K562 (cell line): ENCODE measurements around the gene USP12. TPM values are rescaled to one million over a fixed set of nuclear protein-coding genes. Genes with fewer than 3 reads are reported as not detected.

Experiments
- ESRRB ChIP-seq: fragments of 250-450 bp; sonication (Bioruptor Pico); IDR thresholded peaks from 2 replicates; pipeline ENCODE4 v1.5.0; 2020; ENCODE audit warnings: mild to moderate bottlenecking, moderate library complexity, borderline replicate concordance
- JUN ChIP-seq, 2 experiments: sonication (generic) in 1 of 2; formaldehyde crosslinking in 1 of 2; IDR thresholded peaks; 2 replicates each; pipeline versions ENCODE4 v1.6.1 to v1.8.0; 2012 to 2022; ENCODE audit warnings: borderline replicate concordance in 2 of 2, mild to moderate bottlenecking in 2 of 2, improper control_type of control experiment in 1 of 2, low read depth in 1 of 2, low read length in 1 of 2, missing genetic modification reagents in 1 of 2
- JUND ChIP-seq, 2 experiments: IDR thresholded peaks; 2 replicates in 1 of 2; 3 replicates in 1 of 2; pipeline ENCODE4 v1.6.1; 2011; ENCODE audit warnings: borderline replicate concordance in 2 of 2, low read depth in 2 of 2, low read length in 2 of 2, improper control_type of control experiment in 1 of 2, missing biosample characterization in 1 of 2, missing genetic modification characterization in 1 of 2, missing genetic modification reagents in 1 of 2
- PRMT5 ChIP-seq: sonication (generic); formaldehyde crosslinking; IDR thresholded peaks from 2 replicates; pipeline ENCODE4 v1.5.0; 2020; ENCODE audit warnings: missing genetic modification reagents
- SRSF3 ChIP-seq: fragments of 200-400 bp; formaldehyde crosslinking; IDR thresholded peaks from 2 replicates; pipeline ENCODE4 v1.6.1; 2016; ENCODE audit warnings: mild to moderate bottlenecking, low read length, moderate library complexity; ENCODE audit not compliant: insufficient read depth
- TFAM ChIP-seq: fragments of 250-450 bp; sonication (Bioruptor Pico); conservative IDR thresholded peaks from 2 replicates; pipeline ENCODE4 v1.5.0; 2021; ENCODE audit warnings: mild to moderate bottlenecking, moderate library complexity
- TOE1 ChIP-seq, 2 experiments: fragments of 450-650 bp in 1 of 2; sonication (generic) in 1 of 2; formaldehyde crosslinking in 1 of 2; IDR thresholded peaks; 2 replicates each; pipeline versions ENCODE4 v1.7.1 to v1.8.0; 2016 to 2022; ENCODE audit warnings: borderline replicate concordance in 2 of 2, mild to moderate bottlenecking in 2 of 2, antibody characterized with exemption in 1 of 2, inconsistent platforms in 1 of 2, low read depth in 1 of 2, missing genetic modification reagents in 1 of 2, moderate library complexity in 1 of 2
- ZNF124 ChIP-seq: sonication (generic); formaldehyde crosslinking; IDR thresholded peaks from 2 replicates; pipeline ENCODE4 v1.8.1; 2022; ENCODE audit warnings: missing genetic modification reagents
- ZNF197 ChIP-seq: fragments of 200-800 bp; sonication (Bioruptor generic); IDR thresholded peaks from 2 replicates; pipeline ENCODE4 v1.6.1; 2016; ENCODE audit warnings: low read depth, missing genetic modification characterization, missing compliant biosample characterization
- ZNF77 ChIP-seq: fragments of 250-450 bp; sonication (Bioruptor Pico); IDR thresholded peaks from 2 replicates; pipeline ENCODE4 v1.5.0; 2020
- polyA plus RNA-seq, 8 experiments: library from polyadenylated mRNA; depleted of rRNA in 4 of 8; stranded (reverse) in 5 of 8; unstranded in 3 of 8; fragments of >200 nt; fragmentation: Nextera tagmentation in 2 of 8; fragmentation: Illumina TruSeq in 1 of 8; extraction: Ambion mirVana in 2 of 8; extraction: Trizol in 1 of 8; gene quantifications; 2 replicates each; pipeline versions ENCODE4 v1.2.1 to v1.2.3, GENCODE V29; 2011 to 2014; ENCODE audit warnings: inconsistent platforms in 1 of 8, missing spikeins in 1 of 8
- total RNA-seq, 7 experiments: library from RNA; depleted of rRNA in 6 of 7; stranded (reverse); fragments of >200 nt in 6 of 7; fragmentation: Illumina TruSeq in 2 of 7; extraction: Trizol in 2 of 7; gene quantifications; 2 replicates each; pipeline versions ENCODE4 v1.2.1 to v1.2.3, GENCODE V29; 2011 to 2021; ENCODE audit warnings: low replicate concordance in 1 of 7
- TF ChIP-seq, protein P1 (sequence below): fragments of 450-650 bp; IDR thresholded peaks from 2 replicates; pipeline ENCODE4 v1.7.0; 2016; ENCODE audit warnings: borderline replicate concordance
- TF ChIP-seq, protein P2 (sequence below): fragments of 250-450 bp; sonication (Bioruptor Pico); IDR thresholded peaks from 2 replicates; pipeline ENCODE4 v1.6.1; 2021; ENCODE audit warnings: mild to moderate bottlenecking
- TF ChIP-seq, protein P3 (sequence below): fragments of 250-450 bp; sonication (Bioruptor Pico); IDR thresholded peaks from 2 replicates; pipeline ENCODE4 v1.5.0; 2021; ENCODE audit warnings: mild to moderate bottlenecking, borderline replicate concordance
- TF ChIP-seq, protein P4 (sequence below): sonication (generic); formaldehyde crosslinking; IDR thresholded peaks from 2 replicates; pipeline ENCODE4 v1.9.0; 2022; ENCODE audit warnings: mild to moderate bottlenecking, missing genetic modification reagents
- TF ChIP-seq, protein P5 (sequence below): sonication (generic); formaldehyde crosslinking; IDR thresholded peaks from 2 replicates; pipeline ENCODE4 v1.5.0; 2020; ENCODE audit warnings: missing genetic modification reagents
- TF ChIP-seq, protein P6 (sequence below), 3 experiments: fragments of 200-800 bp in 1 of 3; sonication (Bioruptor generic) in 1 of 3; sonication (generic) in 1 of 3; formaldehyde crosslinking in 1 of 3; IDR thresholded peaks; 2 replicates each; pipeline versions ENCODE4 v1.6.1 to v1.8.0; 2016 to 2022; ENCODE audit warnings: mild to moderate bottlenecking in 2 of 3, missing compliant biosample characterization in 2 of 3, missing genetic modification characterization in 2 of 3, missing genetic modification reagents in 1 of 3

USP12 gene
- total and polyA plus RNA-seq, 9 of the 15 experiments (the other 6 are each of a cell fraction or from before 2014, with no cell fraction given): 1.8 to 20.5 (median 13.3) TPM

DNA sequence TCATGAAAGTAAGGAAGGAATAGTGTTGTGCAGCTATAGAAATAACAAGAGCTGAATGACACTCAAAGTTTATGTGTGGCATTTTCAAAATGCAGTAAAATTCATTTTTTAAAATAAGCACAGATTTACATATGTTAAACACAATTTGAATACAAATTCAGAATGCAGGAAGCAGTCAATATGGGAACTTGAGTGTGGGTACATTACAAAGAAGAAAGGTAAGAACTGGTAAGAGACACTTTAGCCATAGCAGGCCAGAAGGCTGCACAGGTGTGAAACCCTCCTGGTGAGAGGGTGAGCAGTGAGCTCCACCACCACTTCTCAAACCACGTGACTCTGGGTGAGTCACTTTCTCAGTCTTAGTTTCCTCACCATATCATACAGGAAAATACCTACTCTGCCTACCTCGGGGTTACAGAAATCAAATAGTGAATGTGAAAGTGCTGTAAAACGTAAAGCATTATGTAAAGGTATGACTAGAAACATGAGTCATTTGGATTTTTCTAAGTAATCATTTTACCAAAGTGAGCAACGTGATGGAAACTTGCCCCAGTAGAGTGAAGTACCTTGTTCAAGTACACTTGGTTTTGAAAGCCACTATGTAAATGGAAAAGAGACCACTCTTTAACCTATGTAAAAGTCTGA is 40.5 kb downstream of the USP12 start (continued):
- no peak for TF ChIP-seq SRSF3
- TF ChIP-seq, protein P1, sequence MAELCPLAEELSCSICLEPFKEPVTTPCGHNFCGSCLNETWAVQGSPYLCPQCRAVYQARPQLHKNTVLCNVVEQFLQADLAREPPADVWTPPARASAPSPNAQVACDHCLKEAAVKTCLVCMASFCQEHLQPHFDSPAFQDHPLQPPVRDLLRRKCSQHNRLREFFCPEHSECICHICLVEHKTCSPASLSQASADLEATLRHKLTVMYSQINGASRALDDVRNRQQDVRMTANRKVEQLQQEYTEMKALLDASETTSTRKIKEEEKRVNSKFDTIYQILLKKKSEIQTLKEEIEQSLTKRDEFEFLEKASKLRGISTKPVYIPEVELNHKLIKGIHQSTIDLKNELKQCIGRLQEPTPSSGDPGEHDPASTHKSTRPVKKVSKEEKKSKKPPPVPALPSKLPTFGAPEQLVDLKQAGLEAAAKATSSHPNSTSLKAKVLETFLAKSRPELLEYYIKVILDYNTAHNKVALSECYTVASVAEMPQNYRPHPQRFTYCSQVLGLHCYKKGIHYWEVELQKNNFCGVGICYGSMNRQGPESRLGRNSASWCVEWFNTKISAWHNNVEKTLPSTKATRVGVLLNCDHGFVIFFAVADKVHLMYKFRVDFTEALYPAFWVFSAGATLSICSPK: no peak
- TF ChIP-seq ZNF124 (CRISPR knock-in tag): no peak
- no peak for TF ChIP-seq ESRRB (CRISPR knock-in tag)
- peak; percentile 51; the same call in 1 of the 2 replicates for TF ChIP-seq JUND (IDR thresholded peaks at IDR 0.05; ENCODE audit: borderline replicate concordance, low read depth, low read length)
- TF ChIP-seq JUND (tag; IDR thresholded peaks at IDR 0.05; ENCODE audit: borderline replicate concordance, low read depth, low read length): peak; percentile 13; the same call in 1 of the 3 replicates
- TF ChIP-seq, protein P2, sequence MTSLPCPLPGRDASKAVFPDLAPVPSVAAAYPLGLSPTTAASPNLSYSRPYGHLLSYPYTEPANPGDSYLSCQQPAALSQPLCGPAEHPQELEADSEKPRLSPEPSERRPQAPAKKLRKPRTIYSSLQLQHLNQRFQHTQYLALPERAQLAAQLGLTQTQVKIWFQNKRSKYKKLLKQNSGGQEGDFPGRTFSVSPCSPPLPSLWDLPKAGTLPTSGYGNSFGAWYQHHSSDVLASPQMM (CRISPR knock-in tag): no peak
- no peak for TF ChIP-seq PRMT5 (CRISPR knock-in tag)
- TF ChIP-seq JUN (IDR thresholded peaks at IDR 0.05; ENCODE audit: borderline replicate concordance, low read depth, low read length): peak; percentile 38; the same call in 1 of the 2 replicates
- TF ChIP-seq JUN (CRISPR knock-in tag; IDR thresholded peaks at IDR 0.05; ENCODE audit: borderline replicate concordance): no peak
- TF ChIP-seq ZNF197 (CRISPR knock-in tag): no peak
- TF ChIP-seq TOE1 (IDR thresholded peaks at IDR 0.05; ENCODE audit: borderline replicate concordance): peak; percentile 86
- no peak for TF ChIP-seq TOE1 (CRISPR knock-in tag; IDR thresholded peaks at IDR 0.05; ENCODE audit: borderline replicate concordance, low read depth)
- TF ChIP-seq, protein P3, sequence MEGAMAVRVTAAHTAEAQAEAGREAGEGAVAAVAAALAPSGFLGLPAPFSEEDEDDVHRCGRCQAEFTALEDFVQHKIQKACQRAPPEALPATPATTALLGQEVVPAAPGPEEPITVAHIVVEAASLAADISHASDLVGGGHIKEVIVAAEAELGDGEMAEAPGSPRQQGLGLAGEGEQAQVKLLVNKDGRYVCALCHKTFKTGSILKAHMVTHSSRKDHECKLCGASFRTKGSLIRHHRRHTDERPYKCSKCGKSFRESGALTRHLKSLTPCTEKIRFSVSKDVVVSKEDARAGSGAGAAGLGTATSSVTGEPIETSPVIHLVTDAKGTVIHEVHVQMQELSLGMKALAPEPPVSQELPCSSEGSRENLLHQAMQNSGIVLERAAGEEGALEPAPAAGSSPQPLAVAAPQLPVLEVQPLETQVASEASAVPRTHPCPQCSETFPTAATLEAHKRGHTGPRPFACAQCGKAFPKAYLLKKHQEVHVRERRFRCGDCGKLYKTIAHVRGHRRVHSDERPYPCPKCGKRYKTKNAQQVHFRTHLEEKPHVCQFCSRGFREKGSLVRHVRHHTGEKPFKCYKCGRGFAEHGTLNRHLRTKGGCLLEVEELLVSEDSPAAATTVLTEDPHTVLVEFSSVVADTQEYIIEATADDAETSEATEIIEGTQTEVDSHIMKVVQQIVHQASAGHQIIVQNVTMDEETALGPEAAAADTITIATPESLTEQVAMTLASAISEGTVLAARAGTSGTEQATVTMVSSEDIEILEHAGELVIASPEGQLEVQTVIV: no peak
- TF ChIP-seq ZNF77: no peak
- TF ChIP-seq, protein P4, sequence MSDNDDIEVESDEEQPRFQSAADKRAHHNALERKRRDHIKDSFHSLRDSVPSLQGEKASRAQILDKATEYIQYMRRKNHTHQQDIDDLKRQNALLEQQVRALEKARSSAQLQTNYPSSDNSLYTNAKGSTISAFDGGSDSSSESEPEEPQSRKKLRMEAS (CRISPR knock-in tag): no peak
- TF ChIP-seq, protein P5, sequence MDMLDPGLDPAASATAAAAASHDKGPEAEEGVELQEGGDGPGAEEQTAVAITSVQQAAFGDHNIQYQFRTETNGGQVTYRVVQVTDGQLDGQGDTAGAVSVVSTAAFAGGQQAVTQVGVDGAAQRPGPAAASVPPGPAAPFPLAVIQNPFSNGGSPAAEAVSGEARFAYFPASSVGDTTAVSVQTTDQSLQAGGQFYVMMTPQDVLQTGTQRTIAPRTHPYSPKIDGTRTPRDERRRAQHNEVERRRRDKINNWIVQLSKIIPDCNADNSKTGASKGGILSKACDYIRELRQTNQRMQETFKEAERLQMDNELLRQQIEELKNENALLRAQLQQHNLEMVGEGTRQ (CRISPR knock-in tag): peak; percentile 73
- no peak for TF ChIP-seq TFAM (CRISPR knock-in tag)
- TF ChIP-seq, protein P6, sequence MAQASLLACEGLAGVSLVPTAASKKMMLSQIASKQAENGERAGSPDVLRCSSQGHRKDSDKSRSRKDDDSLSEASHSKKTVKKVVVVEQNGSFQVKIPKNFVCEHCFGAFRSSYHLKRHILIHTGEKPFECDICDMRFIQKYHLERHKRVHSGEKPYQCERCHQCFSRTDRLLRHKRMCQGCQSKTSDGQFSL (CRISPR knock-in tag; IDR thresholded peaks at IDR 0.05): no peak
- TF ChIP-seq, protein P6 (tag; IDR thresholded peaks at IDR 0.05): no peak
